ENCODE data around the gene ANK3. TPM values are rescaled to one million over a fixed set of nuclear protein-coding genes. Genes with fewer than 3 reads are reported as not detected.
A peak's percentile ranks its signal among the peaks of the same experiment; 100 is the strongest.

Gene ANK3
- total and polyA plus RNA-seq, 10 donors = 2.0 to 133 (median 62.9) TPM

DNA sequence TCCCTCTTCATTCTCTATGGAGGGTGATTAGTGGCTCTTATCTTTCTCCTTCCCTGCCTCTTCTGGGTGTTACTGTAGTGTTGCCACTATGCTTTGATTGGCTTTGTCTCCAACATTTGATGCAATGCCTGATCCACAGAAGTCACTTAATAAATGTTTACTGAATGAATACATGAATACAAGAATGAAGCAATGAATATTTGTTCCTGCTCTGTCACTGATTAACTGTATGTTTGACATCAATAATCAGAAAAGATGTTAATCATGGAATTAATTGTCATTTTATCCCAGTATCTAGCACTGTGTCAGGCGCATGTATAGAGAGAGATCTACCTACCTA, 4.3 kb downstream of the ANK3 start:
- no peaks in the 10 kb centered on the region for H3K9me3 ChIP-seq
- no peaks in the 10 kb centered on the region for H3K27me3 ChIP-seq (replicated peaks in 1 of 7)
- H3K4me3 ChIP-seq = no peak overlapping the region
- intact Hi-C loops (cut with DNase I; ENCODE audit: low total_unique reads) = no loop called here
- H3K27ac ChIP-seq = peak overlapping the region in 2 of 8 donors; percentile 6 to 13
- 91 to 97% (median 97%) methylated on average over 1 of the region's 1 CpG for WGBS, 5 donors
- no peaks in the 10 kb centered on the region for H3K36me3 ChIP-seq
- TF ChIP-seq, protein P1, sequence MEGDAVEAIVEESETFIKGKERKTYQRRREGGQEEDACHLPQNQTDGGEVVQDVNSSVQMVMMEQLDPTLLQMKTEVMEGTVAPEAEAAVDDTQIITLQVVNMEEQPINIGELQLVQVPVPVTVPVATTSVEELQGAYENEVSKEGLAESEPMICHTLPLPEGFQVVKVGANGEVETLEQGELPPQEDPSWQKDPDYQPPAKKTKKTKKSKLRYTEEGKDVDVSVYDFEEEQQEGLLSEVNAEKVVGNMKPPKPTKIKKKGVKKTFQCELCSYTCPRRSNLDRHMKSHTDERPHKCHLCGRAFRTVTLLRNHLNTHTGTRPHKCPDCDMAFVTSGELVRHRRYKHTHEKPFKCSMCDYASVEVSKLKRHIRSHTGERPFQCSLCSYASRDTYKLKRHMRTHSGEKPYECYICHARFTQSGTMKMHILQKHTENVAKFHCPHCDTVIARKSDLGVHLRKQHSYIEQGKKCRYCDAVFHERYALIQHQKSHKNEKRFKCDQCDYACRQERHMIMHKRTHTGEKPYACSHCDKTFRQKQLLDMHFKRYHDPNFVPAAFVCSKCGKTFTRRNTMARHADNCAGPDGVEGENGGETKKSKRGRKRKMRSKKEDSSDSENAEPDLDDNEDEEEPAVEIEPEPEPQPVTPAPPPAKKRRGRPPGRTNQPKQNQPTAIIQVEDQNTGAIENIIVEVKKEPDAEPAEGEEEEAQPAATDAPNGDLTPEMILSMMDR (IDR thresholded peaks at IDR 0.05 in 8 of 11, conservative IDR thresholded peaks at IDR 0.05 in 3 of 11) = no peak
- no peak for TF ChIP-seq POLR2A (IDR thresholded peaks at IDR 0.05)
- no peak for TF ChIP-seq POLR2AphosphoS5 (IDR thresholded peaks at IDR 0.05)
- no peak for DNase-seq
- H3K4me1 ChIP-seq = peaks cover 9 to 23% (median 17%) of the 10 kb centered on the region in 6 donors

DNA sequence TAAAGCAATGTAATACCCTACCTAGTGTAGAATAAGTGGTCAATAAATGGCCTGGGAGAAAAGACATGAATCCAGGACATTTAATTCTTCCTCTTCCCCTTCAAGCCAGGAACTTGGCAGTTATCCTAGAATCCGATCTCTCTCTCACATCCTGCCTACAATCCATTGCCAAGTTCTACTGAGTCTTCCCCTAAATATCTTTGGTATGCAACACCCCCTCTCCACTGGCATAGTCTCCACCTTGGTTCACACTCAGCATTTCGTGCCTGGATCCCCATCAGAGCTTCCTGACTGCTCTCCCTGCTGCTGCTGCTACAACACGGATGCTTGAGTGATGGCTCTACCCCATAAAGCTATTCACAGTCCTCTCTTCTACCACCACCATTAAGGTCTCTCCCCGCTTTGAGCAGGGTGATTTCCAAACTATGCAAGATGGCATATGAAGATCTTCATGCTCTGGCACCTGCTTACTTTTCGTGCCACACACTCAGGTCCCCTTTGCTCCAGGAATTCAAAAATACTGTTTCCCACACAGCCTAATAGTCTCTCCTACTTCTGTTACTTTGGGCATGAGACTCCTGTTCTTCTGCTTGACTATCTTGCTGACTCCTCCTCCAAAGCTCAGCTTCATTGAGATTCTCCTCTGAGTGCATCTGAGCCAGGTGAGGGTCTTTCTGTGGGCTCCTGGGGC, 4.8 kb downstream of the ANK3 start:
- intact Hi-C loops (cut with DNase I; ENCODE audit: low total_unique reads) = no loop called here
- Histone ChIP-seq H3K4me1 (peaks cover 9 to 23% (median 17%) of the 10 kb centered on the region in 6 donors), H3K4me3 (no peak overlapping the region), H3K36me3 (no peaks in the 10 kb centered on the region), H3K9me3 (no peaks in the 10 kb centered on the region), H3K27me3 (replicated peaks in 1 of 7) (no peaks in the 10 kb centered on the region), H3K27ac (peak overlapping the region in 4 of 8 donors; percentile 6 to 42 (median 34))
- 59 to 79% (median 71%) methylated on average over 5 of the region's 5 CpGs for WGBS, 5 donors
- TF ChIP-seq, protein P1 (IDR thresholded peaks at IDR 0.05 in 8 of 11, conservative IDR thresholded peaks at IDR 0.05 in 3 of 11) = no peak
- peak in 1 of 3 donors; percentile 24 for TF ChIP-seq POLR2AphosphoS5 (IDR thresholded peaks at IDR 0.05)
- no peak for DNase-seq

DNA sequence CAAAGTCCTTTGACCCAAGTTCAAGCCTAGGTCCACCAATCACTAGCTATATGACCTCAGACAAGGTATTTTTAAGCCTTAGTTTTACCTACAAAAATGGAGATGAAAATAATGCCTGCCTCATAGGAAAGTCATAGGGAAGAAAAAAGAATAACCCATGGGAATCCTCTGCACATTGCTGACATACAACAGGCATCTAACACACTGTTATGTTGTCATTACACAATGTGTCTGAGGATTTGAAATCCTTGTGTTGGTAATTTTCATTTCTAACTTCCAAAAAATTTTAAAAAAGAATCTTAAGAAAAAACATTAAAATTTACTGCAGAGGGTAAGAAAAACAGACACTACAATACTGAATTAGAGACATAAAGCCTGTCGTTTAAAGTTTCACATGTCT, 5.7 kb downstream of the ANK3 start:
- Histone ChIP-seq H3K27me3 (replicated peaks in 1 of 7) (no peaks in the 10 kb centered on the region), H3K36me3 (no peaks in the 10 kb centered on the region), H3K27ac (peak overlapping the region in 3 of 8 donors; percentile 6 to 42 (median 27)), H3K4me3 (no peak overlapping the region), H3K4me1 (peaks cover 6 to 17% (median 13%) of the 10 kb centered on the region in 6 donors), H3K9me3 (no peaks in the 10 kb centered on the region)
- DNase-seq = no peak
- 80 to 96% (median 92%) methylated on average over 1 of the region's 1 CpG for WGBS, 5 donors
- intact Hi-C loops (cut with DNase I; ENCODE audit: low total_unique reads) = no loop called here
- TF ChIP-seq POLR2AphosphoS5 (IDR thresholded peaks at IDR 0.05) = no peak
- TF ChIP-seq POLR2A (IDR thresholded peaks at IDR 0.05) = no peak
- TF ChIP-seq, protein P1 (IDR thresholded peaks at IDR 0.05 in 8 of 11, conservative IDR thresholded peaks at IDR 0.05 in 3 of 11) = no peak

DNA sequence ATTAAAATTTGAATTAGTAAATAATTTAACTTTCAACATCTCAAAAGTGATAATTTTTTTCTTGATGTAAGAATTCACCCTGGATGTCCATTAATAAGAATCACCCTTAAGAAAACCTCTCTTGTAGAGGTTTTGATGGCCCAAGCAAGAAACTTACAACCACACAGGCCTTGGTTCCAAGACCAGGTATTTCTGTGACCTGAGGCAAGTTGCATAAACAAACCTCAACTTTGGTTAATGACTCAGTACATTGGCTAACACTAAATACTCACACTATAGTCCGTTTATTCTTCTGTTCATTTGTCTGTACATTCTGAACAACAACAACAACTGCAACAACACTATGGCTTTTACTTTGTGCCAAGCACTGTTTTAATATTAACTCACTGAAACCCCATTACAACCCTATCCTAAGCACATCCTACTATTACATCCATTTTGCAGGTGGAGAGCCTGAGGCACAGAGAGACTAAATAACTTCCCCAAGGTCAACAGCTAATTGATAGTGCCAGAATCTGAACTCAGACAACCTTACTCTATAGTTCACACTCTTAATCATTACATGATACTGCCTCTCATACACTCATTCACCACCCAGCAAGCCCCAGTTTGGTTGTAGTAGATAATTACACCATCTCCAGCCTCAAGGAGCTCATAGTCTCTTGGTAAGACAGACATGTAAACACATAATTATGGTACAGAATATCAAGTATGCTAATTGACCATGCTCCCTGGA, 6.6 kb downstream of the ANK3 start:
- H3K27ac ChIP-seq = no peak overlapping the region
- H3K9me3 ChIP-seq = no peaks in the 10 kb centered on the region
- H3K27me3 ChIP-seq (replicated peaks in 1 of 7) = no peaks in the 10 kb centered on the region
- H3K36me3 ChIP-seq = no peaks in the 10 kb centered on the region
- peaks cover 0 to 9% (median 4%) of the 10 kb centered on the region in 6 donors for H3K4me1 ChIP-seq
- no peak for TF ChIP-seq POLR2A (IDR thresholded peaks at IDR 0.05)
- no peak for TF ChIP-seq POLR2AphosphoS5 (IDR thresholded peaks at IDR 0.05)
- TF ChIP-seq, protein P1 (IDR thresholded peaks at IDR 0.05 in 8 of 11, conservative IDR thresholded peaks at IDR 0.05 in 3 of 11) = no peak
- WGBS, 5 donors = 84 to 97% (median 89%) methylated on average over 1 of the region's 1 CpG
- intact Hi-C loops (cut with DNase I; ENCODE audit: low total_unique reads) = no loop called here
- no peak overlapping the region for H3K4me3 ChIP-seq
- no peak for DNase-seq

Data from spleen (tissue), 11 donors.